PC-3 (cell line): Measurements from ENCODE around the gene ANKS1B.

Source experiments
- EZH2 ChIP-seq: fragments of 300-600 bp; sonication (generic); IDR thresholded peaks from one replicate; pipeline ENCODE4 v1.6.1; 2017; ENCODE audit warnings: antibody characterized with exemption, mild to moderate bottlenecking, low read length; ENCODE audit not compliant: unreplicated experiment
- TF ChIP-seq, protein P1 (sequence below): fragments of 300-600 bp; sonication (generic); conservative IDR thresholded peaks from 2 replicates; pipeline ENCODE4 v1.5.1; 2017; ENCODE audit warnings: antibody characterized with exemption, low read depth, mild to moderate bottlenecking, low read length

- TF ChIP-seq, protein P1, sequence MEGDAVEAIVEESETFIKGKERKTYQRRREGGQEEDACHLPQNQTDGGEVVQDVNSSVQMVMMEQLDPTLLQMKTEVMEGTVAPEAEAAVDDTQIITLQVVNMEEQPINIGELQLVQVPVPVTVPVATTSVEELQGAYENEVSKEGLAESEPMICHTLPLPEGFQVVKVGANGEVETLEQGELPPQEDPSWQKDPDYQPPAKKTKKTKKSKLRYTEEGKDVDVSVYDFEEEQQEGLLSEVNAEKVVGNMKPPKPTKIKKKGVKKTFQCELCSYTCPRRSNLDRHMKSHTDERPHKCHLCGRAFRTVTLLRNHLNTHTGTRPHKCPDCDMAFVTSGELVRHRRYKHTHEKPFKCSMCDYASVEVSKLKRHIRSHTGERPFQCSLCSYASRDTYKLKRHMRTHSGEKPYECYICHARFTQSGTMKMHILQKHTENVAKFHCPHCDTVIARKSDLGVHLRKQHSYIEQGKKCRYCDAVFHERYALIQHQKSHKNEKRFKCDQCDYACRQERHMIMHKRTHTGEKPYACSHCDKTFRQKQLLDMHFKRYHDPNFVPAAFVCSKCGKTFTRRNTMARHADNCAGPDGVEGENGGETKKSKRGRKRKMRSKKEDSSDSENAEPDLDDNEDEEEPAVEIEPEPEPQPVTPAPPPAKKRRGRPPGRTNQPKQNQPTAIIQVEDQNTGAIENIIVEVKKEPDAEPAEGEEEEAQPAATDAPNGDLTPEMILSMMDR = no peak
- TF ChIP-seq EZH2 = no peak
These were observed 1232.0 kb downstream of the ANKS1B start for GRCh38 chr12:98752726-98753125.
